Liver (tissue), 3 donors: ENCODE data around the gene ZNRF2.

Experiments
- ATF3 ChIP-seq: IDR thresholded peaks from 2 replicates; pipeline ENCODE4 v1.6.1; 2016; ENCODE audit warnings: antibody characterized with exemption
- CTCF ChIP-seq: fragments of 150-350 bp; IDR thresholded peaks from 2 replicates; pipeline ENCODE4 v1.5.1; 2017; ENCODE audit warnings: improper control_type of control experiment, low read depth, low read length; ENCODE audit not compliant: missing input control
- EGR1 ChIP-seq, 2 donors: IDR thresholded peaks; 2 replicates each; pipeline ENCODE4 v1.6.1; 2016 to 2018; ENCODE audit warnings: antibody characterized with exemption in 2 of 2, low read depth in 2 of 2
- GABPA ChIP-seq, 2 donors: IDR thresholded peaks in 1 of 2; conservative IDR thresholded peaks in 1 of 2; 2 replicates each; pipeline ENCODE4 v1.6.1; 2016; ENCODE audit warnings: antibody characterized with exemption in 2 of 2, mild to moderate bottlenecking in 1 of 2, moderate library complexity in 1 of 2
- JUND ChIP-seq, 2 donors: IDR thresholded peaks; 2 replicates each; pipeline ENCODE4 v1.6.1; 2016; ENCODE audit warnings: antibody characterized with exemption in 2 of 2
- MAX ChIP-seq: IDR thresholded peaks from 2 replicates; pipeline ENCODE4 v1.6.1; 2016; ENCODE audit warnings: antibody characterized with exemption
- REST ChIP-seq: IDR thresholded peaks from 2 replicates; pipeline ENCODE4 v1.6.1; 2016; ENCODE audit warnings: antibody characterized with exemption, mild to moderate bottlenecking
- RXRA ChIP-seq, 2 donors: IDR thresholded peaks; 2 replicates each; pipeline ENCODE4 v1.6.1; 2017 to 2018; ENCODE audit warnings: antibody characterized with exemption in 2 of 2, mild to moderate bottlenecking in 1 of 2
- SP1 ChIP-seq: IDR thresholded peaks from 2 replicates; pipeline ENCODE4 v1.6.1; 2018; ENCODE audit warnings: antibody characterized with exemption, mild to moderate bottlenecking
- TAF1 ChIP-seq: conservative IDR thresholded peaks from 2 replicates; pipeline ENCODE4 v1.6.1; 2016; ENCODE audit warnings: antibody characterized with exemption, mild to moderate bottlenecking
- YY1 ChIP-seq: IDR thresholded peaks from 2 replicates; pipeline ENCODE4 v1.6.1; 2016; ENCODE audit warnings: antibody characterized with exemption, mild to moderate bottlenecking
- donor health status: healthy.
- donor health status: healthy.

- TF ChIP-seq CTCF (no peak), RXRA (IDR thresholded peaks at IDR 0.05) (no peak), TAF1 (no peak), REST (no peak), GABPA (IDR thresholded peaks at IDR 0.05 in 1 of 2, conservative IDR thresholded peaks at IDR 0.05 in 1 of 2) (no peak), YY1 (no peak), MAX (no peak), JUND (IDR thresholded peaks at IDR 0.05) (no peak), SP1 (no peak), EGR1 (IDR thresholded peaks at IDR 0.05; ENCODE audit: low read depth in 2 of 2) (no peak), ATF3 (no peak)
These were observed 107.4 kb downstream of the ZNRF2 start for GRCh38 chr7:30391806-30392205.
